SIG-M5 (cell line): ENCODE results near the gene ZNF23.

Source experiments
- DNase-seq: peaks from one replicate; lab custom pipeline; 2025; lab: John Stamatoyannopoulos, UW

The ZNF23 gene

GRCh38 chr16:71467810-71468209 is 5.8 kb upstream of the ZNF23 start:
- no peak for DNase-seq

- DNase-seq = no peak
Measured at GRCh38 chr16:71464231-71464630, 2.2 kb upstream of the ZNF23 start.

- DNase-seq = no peak
Measured at GRCh38 chr16:71460941-71461340, 1.1 kb downstream of the ZNF23 start.

GRCh38 chr16:71460236-71460635 is 1.8 kb downstream of the ZNF23 start:
- no peak for DNase-seq

- no peak for DNase-seq
Measured at GRCh38 chr16:71459510-71459909, 2.5 kb downstream of the ZNF23 start.

GRCh38 chr16:71456801-71457200 is 5.2 kb downstream of the ZNF23 start:
- DNase-seq = no peak

- DNase-seq = no peak
Measured at GRCh38 chr16:71453036-71453435, 9.0 kb downstream of the ZNF23 start.

GRCh38 chr16:71449020-71449419 is 13.0 kb downstream of the ZNF23 start:
- DNase-seq = no peak

- DNase-seq = no peak
Measured at GRCh38 chr16:71448274-71448866, 13.7 kb downstream of the ZNF23 start.

- no peak for DNase-seq
Measured at GRCh38 chr16:71443714-71444113, 18.3 kb downstream of the ZNF23 start.

- no peak for DNase-seq
Measured at GRCh38 chr16:71442051-71442440, 20.0 kb downstream of the ZNF23 start, which contains the start of gene TLE7. Gene TLE7, minus strand, starts transcription at chr16:71442054. Its CDS starts 8,730 bp downstream, at chr16:71433324.

GRCh38 chr16:71441348-71442050 is 20.5 kb downstream of the ZNF23 start:
- no peak for DNase-seq

- DNase-seq = no peak
Measured at GRCh38 chr16:71440669-71441347, 21.2 kb downstream of the ZNF23 start.

- DNase-seq = no peak
Measured at GRCh38 chr16:71439523-71439922, 22.5 kb downstream of the ZNF23 start.

- DNase-seq = no peak
Measured at GRCh38 chr16:71436473-71436872, 25.6 kb downstream of the ZNF23 start.

- DNase-seq = no peak
Measured at GRCh38 chr16:71432906-71433305, 29.1 kb downstream of the ZNF23 start.

- no peak for DNase-seq
Measured at GRCh38 chr16:71431991-71432390, 30.1 kb downstream of the ZNF23 start.

GRCh38 chr16:71431176-71431575 is 30.9 kb downstream of the ZNF23 start:
- DNase-seq = no peak

- DNase-seq = no peak
Measured at GRCh38 chr16:71430744-71431143, 31.3 kb downstream of the ZNF23 start.

- DNase-seq = no peak
Measured at GRCh38 chr16:71429581-71429980, 32.5 kb downstream of the ZNF23 start.

GRCh38 chr16:71428883-71429282 is 33.2 kb downstream of the ZNF23 start:
- DNase-seq = no peak

- DNase-seq = no peak
Measured at GRCh38 chr16:71428385-71428784, 33.7 kb downstream of the ZNF23 start.

- no peak for DNase-seq
Measured at GRCh38 chr16:71426880-71427615, 35.0 kb downstream of the ZNF23 start.
